Measurements from ENCODE around the gene MID1.

DNA sequence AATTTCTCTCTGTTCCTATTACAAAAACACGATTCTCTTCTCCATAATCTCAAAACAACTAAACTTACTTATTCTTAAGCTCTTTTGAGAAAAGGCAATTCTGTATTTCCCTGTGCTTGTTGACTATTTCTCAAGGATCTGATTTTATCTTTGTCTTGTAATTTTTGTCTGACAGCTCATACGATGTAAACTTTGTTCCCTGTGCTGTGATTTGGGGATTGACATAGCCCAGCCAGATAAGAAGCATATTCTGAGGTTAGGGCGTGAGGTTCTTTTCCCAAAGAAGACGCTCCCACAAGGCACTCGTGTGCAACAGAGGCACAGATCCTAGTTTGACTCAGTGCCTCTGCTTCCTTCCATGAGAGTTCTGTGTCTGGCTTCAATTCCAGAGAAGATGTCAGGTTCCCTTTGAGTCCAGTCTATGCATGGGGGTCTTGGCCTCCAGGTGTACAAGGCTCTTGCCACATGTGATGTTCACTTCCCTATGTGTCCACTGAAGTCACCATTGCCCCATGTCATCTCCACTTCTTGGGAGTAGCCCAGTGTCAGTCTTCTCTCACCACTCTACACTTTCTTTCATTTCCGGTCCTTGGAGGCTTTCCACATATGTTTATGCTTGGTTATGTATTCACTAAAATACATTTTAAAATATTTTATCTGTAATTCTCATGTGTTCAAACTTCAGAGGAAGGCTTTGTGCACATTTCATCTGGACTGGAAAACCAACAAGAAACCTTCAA, 94.8 kb downstream of the MID1 start:
- TF ChIP-seq, protein P1, sequence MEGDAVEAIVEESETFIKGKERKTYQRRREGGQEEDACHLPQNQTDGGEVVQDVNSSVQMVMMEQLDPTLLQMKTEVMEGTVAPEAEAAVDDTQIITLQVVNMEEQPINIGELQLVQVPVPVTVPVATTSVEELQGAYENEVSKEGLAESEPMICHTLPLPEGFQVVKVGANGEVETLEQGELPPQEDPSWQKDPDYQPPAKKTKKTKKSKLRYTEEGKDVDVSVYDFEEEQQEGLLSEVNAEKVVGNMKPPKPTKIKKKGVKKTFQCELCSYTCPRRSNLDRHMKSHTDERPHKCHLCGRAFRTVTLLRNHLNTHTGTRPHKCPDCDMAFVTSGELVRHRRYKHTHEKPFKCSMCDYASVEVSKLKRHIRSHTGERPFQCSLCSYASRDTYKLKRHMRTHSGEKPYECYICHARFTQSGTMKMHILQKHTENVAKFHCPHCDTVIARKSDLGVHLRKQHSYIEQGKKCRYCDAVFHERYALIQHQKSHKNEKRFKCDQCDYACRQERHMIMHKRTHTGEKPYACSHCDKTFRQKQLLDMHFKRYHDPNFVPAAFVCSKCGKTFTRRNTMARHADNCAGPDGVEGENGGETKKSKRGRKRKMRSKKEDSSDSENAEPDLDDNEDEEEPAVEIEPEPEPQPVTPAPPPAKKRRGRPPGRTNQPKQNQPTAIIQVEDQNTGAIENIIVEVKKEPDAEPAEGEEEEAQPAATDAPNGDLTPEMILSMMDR (IDR thresholded peaks at IDR 0.05), result no peak
- no peak for TF ChIP-seq POLR2AphosphoS5 (IDR thresholded peaks at IDR 0.05; ENCODE audit: low read depth, low read length)
- TF ChIP-seq TCF7L2 (IDR thresholded peaks at IDR 0.05; ENCODE audit: low read depth, low read length), result no peak
